ENCODE results near the gene ECI2.

DNA sequence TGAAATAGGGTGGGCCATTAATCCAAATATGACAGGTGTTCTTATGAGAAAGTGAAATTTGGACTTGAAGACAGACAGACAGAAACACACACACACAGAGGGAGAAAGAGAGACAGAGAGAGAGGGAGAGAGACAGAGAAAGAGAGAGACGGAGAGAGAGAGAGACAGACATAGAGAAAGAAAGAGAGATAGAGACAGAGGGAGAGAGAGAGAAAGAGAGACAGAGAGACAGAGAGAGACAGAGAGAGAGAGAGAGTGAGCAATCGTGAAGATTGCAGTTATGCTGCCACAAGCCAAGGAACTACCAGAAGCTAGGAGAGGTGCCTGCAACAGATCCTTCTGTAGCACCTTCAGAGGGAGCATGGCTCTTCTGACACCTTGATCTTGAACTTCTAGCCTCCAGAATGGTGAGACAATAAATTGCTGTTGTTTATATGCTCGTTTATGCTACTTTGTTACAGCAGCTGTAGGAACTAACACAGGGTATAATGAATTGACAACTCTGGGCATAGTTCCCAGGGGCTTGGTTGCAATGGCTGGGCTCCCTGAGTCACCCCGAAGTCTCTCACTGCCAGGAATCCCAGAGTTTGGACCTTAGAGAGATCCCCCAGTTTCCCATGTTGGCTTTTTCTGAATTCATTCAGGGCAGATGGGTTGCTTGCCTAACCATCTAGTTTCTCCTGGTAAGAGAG lies 44.7 kb upstream of the ECI2 start:
- TF ChIP-seq POLR2A (IDR thresholded peaks at IDR 0.05; ENCODE audit: low read length) (no peak), GATA1 (IDR thresholded peaks at IDR 0.05; ENCODE audit: low read depth, low read length) (no peak)
